Kidney capillary endothelial cell (primary cell): ENCODE data around the gene SERPINA1.
"Not testable (repeated sequence)": the region's sequence is repeated elsewhere in the genome, so short reads cannot be mapped to it uniquely, and the experiment has no call there.

Experiments
- DNase-seq: peaks from one replicate; pipeline ENCODE4 v3.0.0-alpha.2; 2018; ENCODE audit warnings: low spot score

SERPINA1 gene

DNA sequence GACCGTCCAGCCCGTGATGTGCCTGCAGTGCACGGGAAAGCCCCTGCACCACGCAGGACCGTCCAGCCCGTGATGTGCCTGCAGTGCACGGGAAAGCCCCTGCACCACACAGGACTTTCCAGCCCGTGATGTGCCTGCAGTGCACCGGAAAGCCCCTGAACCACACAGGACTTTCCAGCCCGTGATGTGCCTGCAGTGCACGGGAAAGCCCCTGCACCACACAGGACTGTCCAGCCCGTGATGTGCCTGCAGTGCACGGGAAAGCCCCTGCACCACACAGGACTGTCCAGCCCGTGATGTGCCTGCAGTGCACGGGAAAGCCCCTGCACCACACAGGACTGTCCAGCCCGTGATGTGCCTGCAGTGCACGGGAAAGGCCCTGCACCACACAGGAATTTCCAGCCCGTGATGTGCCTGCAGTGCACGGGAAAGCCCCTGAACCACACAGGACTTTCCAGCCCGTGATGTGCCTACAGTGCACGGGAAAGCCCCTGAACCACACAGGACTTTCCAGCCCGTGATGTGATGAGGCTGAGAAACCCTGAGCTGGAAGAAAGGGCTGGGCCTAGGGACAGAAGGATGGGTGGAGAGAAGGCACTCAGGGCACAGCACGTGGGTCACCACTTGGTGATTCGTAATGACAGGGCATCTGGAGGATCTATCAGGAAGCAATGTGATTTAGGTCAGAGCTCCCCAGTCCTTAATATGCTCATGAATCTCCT lies 42.2 kb downstream of the SERPINA1 start:
- not testable (repeated sequence) for DNase-seq

DNA sequence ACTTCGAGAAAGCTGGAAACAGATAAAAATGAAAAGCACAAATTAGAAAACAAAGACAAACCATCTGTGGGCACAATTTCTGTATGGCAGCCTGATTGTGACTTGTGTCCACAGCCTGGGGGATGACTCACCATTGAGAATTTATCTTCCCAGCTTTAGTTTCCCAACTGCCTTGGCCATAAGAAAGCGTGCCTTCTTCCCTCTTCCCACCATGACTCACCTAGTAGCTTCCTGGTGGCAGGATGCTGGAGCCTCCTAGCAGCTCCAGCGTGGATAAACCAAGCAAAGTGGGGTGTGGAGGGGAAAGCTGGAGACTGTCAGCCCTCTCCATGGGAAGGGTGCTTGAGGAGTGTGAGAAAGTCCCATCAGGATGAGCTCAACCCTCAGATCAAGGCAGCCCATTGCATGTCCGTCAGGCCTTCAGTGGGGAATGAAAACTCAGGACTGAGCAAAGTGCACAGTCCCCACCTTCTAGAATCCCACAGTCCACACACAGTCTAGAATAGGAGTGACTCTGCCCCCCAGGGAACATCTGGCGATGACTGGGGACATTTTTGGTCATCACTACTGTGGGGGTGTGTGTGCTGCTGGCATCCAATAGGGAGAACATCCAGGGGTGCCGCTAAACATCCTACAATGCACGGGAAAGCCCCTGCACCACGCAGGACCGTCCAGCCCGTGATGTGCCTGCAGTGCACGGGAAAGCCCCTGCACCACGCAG lies 42.9 kb downstream of the SERPINA1 start:
- peak; percentile 40 for DNase-seq

DNA sequence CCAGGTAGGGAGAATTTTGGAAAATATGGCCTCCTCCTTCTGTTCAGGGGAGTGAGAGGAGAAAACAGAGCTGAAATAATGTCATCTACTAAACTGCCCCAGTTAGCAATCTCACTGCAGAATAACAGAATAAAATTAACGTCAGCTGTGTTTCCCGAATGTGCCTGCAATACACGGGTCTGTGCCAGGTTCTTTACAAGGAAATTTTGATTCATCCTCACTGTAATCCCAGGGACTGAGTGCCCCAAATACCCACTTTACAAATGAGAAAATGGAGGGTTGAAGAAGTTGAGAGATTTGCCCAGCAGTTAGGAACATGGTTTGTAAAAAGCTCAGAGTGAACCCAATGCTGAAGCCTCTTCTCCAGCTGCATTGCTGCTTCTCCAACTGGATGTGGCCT lies 44.0 kb downstream of the SERPINA1 start:
- no peak for DNase-seq

DNA sequence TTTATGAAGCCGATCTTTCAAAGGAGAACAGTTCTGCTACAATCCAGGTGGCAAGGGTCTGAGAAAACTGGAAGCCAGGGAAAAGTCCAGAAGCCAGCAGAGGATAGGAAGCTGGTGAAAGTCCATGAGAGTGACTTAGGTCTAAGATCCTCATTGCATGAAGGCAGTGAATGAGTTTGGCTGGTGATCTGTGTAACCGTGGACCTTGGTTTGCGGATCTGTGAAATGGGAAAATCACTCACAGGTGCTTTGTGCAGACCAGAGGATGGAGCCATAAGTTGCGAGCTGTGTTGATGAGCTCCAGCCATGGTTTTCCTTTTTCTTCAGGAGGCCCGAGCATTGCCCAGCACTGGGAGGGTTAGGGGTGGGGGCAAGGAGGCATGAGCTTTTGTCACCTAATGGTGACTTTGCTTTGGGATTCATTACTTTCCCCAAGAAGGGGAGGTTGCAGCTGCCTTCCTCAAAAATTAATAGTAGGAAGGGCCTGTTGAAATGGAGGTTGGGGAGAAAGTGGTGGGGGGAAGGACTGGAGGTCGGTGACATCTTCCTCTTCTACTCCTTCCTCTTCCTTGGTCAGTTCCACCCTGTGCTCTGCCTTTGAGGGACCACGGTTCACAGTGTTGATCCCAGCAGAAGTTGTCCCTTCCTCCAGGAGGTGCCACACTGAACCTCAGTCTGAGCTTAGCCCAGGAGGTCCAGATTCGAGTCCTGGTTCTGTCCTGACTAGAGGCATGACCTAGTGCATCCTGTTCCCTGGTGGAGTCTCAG lies 45.0 kb downstream of the SERPINA1 start:
- no peak for DNase-seq

DNA sequence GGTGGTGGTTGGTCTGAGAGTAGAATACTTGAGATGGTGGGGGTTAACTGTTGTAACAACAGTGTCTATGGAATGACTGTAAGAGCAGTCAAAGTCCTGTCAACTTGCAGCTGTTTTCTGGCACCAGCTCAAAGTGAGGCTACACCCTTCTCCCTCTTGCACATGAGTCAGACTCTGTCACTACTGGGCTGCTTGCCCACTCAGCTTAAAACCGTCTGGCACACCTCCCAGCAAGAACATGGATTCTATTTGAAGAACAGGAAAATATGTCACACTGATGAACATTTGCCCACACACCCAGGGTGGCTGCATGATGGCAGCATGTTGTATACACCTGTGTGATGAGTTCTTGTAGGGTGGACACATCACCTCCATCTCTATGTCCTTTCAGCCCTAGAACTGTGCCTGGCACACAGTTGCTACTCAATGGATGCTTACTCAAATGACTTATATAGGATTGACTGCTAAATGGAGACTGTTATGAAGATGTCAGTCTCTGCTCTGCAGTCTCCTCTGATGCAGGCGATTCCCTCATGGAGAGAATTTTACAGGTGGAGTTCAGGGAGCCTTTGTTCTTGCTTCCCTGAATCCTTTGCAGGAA lies 46.0 kb downstream of the SERPINA1 start:
- DNase-seq, result peak; percentile 72

DNA sequence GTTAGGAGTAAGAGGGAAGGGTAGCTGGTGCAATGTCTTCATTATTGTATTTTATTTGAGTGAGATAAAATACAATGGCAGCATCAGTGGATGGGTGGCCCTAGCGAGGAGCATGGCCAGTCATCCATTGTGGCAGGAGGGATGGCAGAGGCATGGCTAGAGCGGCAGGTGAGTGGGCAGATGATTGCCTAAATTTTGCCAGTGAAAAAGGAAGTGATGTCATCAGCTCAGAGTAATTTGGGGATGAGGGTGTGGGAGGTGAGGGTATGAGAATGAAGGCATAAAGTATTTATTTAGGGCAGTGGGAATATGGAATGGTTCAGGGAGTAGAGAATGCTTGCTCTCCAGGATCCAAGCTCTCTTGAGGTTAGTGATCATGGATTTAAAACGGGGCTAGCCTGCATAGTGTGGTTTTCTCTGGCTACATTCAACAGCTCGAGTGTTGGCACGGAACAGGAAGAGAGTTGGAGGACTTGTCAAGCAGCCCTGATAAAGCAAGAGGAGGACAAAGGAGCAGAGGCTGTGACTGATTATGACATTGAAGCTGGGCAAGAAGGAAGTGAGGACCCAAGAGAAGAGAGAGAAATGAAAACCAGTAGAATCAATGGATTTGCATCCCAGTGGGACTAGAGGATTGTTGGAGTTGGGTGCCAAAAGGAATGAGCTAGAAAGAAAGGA lies 46.6 kb downstream of the SERPINA1 start:
- DNase-seq, result no peak

DNA sequence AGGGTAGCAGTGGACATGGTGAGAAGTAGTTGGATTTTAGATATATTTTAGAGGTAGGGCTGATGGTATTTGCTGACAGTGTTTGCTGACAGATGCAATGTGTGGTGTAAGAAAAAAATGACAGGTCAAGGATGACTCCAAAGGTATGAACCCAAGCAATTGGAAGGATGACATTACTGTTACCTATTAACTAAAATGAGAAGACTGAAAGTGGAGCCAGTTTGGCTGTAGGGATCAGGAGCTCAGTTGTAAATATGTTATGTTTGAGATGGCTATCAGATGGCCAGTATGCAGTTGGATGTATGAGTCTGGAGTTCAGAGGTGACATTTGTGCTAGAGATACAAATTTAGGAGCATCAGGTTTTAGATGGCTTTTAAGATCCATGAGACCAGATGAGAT lies 47.9 kb downstream of the SERPINA1 start:
- no peak for DNase-seq

DNA sequence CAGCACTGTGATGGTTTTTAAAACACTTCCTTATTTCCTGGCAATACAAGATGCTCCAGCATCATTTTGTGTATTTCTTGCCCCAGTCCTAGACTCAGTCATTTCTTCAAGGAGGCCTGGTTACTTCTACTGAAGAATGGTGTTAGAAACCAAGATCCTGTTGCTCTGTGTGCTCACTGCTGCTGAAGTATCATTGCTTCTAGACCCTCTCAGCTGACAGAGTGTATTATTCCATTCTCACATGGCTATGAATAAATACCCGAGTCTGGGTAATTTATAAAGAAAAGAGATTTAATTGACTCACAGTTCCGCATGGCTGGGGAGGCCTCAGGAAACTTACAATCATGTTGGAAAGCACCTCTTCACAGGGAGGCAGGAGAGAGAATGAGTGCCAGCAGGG lies 50.4 kb downstream of the SERPINA1 start:
- no peak for DNase-seq

DNA sequence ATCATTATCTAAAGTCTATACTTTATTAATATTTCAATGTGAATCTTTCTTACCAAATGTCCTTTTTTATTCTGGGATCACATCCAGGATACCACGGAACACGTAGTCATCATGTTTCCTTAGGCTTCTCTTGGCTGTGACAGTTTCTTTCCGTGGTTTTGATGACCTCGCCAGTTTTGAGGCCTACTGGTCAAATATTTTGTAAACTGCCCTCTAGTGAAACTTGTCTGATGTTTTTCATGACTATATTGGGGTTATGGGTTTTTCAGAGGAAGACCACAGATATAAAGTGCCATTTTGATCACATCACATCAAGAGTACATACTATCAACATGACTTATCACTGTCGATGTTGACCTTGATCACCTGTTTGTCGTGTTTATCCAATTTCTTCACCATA lies 51.1 kb downstream of the SERPINA1 start:
- DNase-seq, result no peak

DNA sequence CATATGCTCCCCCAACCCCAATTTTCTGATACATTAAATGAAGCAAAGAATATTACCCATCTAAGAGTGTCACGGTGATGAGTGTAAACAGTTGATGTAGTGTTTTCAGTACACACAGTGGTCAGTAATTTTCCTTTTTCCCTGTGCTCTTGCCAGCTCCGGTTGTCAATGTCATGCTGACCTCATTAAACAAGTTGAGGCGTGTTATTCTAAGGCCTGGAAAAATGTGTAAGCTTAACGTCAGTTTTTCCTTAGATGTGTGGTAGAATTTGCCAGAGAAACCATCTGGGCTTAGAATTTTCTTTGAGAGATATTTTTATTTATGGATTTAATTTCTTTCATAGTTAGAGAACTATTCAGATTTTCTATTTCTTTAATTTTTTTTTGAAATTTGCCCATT lies 53.5 kb downstream of the SERPINA1 start:
- DNase-seq, result no peak

DNA sequence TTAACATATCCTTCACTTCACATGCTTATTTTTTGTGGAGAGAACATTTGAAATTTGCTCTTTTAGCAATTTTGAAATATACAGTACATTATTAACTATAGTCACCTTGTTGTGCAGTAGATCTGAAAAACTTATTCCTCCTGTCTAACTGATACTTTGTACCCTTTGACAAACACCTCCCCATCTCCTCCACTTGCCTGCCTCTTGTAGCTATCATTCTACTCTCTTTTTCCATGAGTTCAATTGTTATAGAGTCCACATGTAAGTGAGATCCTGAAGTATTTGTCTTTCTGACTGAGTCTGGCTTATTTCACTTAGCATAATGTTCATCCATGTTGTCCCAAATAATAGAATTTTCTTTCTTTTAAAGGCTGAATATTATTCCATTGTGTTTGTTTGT lies 55.8 kb downstream of the SERPINA1 start:
- no peak for DNase-seq

DNA sequence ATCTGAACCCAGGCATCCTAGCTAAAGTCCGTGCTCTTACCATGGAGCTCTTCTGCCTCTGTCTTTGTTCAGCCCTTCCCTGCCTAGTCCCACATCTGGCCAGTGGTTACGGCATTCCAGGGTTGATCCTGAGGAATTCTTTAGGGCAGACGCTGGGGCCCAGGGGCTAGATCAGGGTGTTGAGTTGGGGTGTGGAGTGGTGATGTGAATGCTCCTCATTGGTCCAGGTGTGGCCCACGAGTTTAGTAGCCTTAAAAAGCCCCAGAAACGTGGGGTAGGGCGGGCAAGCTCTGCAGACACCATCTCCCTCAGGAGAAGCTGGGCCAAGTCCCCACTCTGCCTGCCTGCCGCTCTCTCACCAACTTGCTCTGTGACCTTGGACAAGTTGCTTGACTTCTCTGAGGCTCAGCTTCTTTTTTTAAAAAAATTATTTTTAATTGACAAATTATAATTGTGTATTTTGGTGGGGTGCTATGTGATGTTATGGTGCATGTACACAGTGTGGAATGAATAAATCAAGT lies 56.3 kb downstream of the SERPINA1 start:
- no peak for DNase-seq

DNA sequence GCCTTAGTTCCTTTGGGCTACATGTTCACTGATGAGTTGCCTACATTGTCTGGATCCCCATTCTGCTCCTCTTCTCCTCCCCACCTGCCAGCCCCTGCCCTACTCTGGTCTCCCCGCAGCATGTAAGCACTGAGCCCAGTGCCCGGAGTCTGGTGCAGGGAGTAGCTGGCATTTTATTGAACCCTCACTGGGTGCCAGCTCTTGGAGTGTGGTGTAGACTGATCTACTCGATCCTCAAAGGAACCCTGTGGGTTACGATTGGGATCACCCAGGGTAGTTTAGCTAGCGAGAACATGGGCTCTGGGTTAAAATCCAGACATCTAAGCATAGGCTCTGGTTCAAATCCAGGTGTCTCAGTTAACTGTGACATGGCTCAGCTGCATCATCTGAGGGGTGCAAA lies 56.9 kb downstream of the SERPINA1 start:
- DNase-seq, result no peak

DNA sequence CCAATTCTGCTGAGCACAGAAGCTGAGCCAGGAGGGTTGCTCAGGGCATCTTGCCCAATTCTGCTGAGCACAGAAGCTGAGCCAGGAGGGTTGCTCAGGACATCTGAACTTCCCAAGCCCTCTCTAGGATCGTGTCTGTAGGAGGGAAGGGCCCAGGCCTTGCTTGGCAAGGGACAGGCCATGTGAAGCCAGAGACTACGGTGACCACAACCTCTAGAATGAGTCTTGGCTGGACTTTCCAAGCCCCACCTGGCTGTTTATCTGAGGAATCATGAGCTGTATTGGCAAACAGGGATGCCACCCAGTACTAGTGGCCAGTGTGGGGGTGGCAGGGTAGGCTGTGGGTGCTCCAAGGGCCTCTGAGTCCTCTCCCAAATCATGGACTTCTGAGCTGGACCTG lies 57.5 kb downstream of the SERPINA1 start:
- no peak for DNase-seq

DNA sequence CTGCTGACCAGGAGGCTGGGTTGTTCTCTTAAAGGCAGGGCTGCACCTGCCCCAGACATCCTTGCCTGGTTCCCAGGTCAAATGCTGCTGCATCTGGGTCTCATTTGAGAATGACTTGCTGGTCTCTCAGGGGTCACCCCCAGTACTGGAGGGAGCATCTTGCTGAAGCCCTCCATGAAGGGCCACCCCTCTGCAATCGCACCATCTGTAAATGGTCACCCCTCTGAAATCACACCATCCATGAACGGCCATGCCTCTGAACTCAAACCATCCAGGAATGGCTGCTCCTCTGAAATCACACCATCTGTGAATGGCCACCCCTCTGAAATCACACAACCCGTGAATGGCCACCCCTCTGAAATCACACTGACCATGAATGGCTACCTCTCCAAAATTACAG lies 58.0 kb downstream of the SERPINA1 start:
- no peak for DNase-seq

DNA sequence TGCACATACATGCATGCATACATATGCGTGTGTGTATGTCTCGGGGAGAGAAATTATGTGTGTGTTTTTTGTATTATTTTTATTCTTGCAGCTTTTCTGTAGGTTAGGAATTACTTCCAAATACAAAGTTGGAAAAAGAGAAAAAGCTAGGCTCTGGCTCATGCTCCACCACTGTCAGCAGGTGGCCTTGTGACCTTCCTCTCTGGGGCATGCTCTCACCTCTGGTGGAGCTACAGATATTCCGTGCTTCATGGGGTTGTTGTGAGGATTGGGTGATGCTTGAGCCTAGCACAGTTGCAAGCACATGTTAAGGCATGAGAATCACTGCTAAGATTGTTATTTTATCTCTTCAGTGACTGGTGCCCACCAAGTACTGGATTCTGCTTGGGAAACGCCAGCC lies 58.5 kb downstream of the SERPINA1 start:
- DNase-seq, result no peak

DNA sequence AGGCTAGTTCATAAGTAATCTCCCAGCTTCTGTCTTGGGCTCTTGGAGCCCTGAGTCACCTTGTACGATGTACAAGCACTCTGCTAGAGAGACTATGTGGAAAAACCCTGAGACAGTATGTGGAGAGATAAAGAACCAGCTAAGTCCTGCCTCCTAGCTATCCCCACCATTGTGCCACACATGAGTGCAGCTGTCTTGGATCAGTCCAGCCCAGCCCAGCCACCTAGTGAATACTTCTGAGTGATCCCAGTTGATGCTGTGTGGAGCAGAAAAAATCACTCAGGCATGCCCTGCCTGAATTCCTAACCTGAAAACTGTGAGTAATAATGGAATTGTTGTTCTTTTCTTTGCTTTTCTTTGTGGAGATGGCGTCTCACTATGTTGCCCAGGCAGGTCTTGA lies 60.2 kb downstream of the SERPINA1 start:
- no peak for DNase-seq
